NCI-H345 treated with DMSO at 0.1 percent for 48 hours (cell line): ENCODE data around the gene ZNF618.

Experiments used
- DNase-seq: peaks from one replicate; lab custom pipeline; 2025; ENCODE audit not compliant: unreplicated experiment; lab: John Stamatoyannopoulos, UW

ZNF618 gene

GRCh38 chr9:113932906-113933584 is 56.9 kb downstream of the ZNF618 start:
- no peak for DNase-seq

GRCh38 chr9:113933671-113934070 is 57.6 kb downstream of the ZNF618 start:
- DNase-seq: no peak

DNA sequence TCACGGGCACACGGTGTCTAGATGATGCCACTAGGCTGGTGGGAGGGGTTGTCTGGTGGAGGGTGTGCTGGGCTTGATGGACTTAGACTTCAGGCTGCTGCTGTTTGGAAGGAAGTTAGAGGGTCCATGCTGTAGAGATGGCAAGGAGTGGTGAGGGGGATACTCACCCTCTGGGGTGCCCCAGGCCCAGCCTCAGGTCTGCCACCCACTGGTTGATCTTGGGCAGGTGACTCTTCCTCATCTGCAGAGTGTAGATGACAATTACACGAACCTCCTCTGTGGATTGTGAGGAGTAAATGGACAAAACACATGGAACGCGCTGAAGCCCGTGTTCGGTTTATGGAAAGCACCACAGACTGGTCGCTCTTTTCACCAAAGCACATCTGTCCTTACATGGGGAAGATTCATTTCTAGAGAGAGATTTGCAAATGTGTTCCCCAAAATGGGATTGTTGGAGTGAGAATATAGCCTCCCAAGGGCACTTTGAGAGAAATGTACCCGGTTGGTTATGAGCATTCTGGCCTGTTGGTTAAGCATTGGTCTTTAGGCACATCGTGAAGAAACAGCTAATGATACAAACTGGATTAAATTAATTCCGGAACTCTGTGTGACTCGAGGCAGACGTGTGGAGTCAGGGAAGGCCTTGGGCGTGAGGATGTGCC is 58.2 kb downstream of the ZNF618 start:
- no peak for DNase-seq

- no peak for DNase-seq
These were observed 58.9 kb downstream of the ZNF618 start for GRCh38 chr9:113934829-113935676.

DNA sequence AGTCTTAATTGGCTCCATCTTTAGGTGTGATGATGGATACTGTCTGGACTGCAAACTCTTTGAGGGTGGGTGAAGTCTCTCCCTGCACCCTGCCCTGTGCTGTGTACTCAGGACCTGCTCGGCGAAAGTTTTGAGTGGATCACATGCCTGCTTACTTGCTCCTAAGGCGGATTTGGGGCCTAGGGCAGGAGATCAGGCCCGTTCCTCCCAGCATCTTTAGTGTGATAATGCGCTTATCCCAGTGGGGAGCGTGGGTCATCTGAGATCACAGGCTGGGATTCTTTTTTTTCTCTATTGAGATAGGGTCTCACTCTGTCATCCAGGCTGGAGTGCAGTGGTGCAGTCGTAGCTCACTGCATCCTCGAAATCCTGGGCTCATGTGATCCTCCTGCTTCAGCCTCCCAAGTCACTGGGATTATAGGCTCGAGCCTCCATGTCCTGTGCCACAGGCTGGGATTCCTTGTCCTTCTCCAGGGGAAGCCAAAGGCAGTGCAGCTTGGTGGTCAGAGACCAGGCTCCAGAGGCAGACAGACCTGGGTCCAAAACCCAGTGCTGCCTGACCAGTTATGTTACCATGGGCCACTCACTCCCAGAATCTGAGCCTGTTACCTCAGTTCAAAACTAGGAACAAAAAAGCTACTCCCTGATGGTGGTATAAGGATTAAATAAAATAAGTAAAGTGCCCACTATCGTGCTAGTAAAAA is 59.7 kb downstream of the ZNF618 start:
- no peak for DNase-seq

GRCh38 chr9:113940077-113940476 is 64.0 kb downstream of the ZNF618 start:
- no peak for DNase-seq

GRCh38 chr9:113941056-113941455 is 64.9 kb downstream of the ZNF618 start:
- DNase-seq: no peak

DNA sequence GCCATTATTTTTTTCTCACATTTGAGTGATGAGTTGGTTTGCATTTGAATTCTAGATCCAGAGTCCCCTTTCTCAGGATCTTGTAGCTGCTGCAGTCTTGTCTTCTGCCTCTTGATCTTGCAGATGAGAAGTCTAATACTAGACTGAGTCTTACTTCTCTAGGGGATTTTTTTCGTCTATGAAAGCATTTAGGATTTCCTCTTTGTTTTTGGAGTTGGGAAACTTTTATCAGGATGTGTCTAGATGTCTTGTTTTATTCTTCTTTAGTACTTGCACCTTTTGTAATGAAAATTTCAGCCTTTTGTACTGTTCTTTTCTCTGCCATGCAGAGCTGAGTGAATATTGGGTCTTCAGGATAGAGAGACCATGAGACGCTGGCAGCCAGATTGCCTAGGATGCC is 65.4 kb downstream of the ZNF618 start:
- DNase-seq: no peak

DNA sequence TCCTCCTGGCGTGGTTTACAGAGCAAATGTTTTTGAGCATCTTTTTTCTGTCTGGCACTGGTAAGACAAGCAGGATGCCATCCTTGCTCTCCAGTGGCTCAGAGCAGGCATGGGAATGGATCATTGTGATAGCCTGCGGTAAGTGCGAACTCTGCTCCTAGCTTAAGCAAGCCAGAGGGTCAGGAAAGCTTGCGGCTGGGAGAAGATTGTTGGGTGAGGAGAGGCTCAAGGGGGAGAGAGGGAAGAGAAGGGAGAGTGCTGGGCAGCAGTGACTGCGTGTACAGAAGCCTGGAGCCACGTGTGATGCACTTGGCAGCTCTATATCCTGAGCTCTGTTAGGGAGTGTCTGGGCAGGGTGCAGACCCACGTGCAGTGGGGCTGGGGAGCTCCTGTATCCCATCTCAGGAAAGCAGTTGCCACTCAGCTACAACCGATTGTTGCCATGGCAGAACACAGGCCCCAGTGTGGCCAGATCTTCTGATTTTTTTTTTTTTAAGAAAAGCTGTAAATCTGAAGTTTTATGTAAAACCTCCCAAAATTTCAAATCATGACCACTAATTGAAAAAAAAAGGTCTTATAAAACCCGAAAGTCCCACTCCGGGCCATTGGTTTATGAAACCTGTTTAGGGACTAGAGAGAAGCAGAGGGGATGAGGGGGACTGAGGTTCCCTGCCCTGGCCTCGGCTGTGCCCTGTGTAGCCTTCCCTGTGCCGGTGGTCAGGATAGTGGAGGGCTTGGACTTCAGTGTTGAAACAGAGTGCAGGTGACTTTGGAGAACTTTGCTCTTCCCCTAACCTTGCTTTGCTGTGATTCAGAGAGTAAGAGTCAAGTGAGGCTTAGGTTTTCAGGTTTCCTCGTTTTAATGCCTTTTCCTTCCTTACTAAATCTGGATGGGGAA is 67.3 kb downstream of the ZNF618 start:
- DNase-seq: no peak

DNA sequence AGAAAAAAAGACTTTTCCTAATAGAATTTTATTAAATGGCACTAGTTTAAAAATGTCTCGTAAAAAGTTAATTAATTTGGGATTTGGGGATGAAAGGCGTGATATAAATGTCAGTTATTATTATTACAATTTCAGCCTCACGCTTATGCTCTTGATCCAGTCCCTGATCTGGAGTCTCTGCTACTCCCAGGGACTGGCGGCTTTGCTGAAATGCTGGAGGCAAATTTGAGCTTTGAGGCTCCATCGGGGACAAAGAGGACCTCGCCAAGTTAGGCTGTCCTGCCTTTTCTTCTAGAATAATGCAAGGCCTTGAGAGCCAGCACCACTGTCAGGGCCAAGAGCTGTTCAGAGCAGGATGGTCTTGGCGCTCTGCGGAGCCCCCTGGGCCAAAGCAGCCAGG is 69.7 kb downstream of the ZNF618 start:
- DNase-seq: no peak

- DNase-seq: no peak
These were observed 70.5 kb downstream of the ZNF618 start for GRCh38 chr9:113946496-113947115.

DNA sequence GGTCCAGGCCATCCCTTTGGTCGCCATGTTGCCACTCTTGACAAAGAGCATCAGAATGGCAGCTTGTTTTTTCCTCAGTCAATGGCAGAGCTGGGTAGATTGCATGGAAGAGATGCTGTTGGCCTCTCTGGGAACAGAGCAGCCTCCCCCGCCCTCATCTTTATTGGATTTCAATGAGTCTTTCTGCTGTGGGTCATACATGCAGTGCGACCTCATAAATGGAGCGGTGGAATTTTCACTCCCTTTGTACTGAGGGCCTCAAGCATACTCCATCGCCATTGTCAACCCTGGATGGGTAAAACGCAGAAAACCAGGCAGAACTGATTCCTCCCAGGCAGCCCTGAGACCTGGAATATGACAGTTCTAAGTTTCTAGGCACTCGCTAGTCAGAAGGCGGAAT is 71.8 kb downstream of the ZNF618 start:
- no peak for DNase-seq

DNA sequence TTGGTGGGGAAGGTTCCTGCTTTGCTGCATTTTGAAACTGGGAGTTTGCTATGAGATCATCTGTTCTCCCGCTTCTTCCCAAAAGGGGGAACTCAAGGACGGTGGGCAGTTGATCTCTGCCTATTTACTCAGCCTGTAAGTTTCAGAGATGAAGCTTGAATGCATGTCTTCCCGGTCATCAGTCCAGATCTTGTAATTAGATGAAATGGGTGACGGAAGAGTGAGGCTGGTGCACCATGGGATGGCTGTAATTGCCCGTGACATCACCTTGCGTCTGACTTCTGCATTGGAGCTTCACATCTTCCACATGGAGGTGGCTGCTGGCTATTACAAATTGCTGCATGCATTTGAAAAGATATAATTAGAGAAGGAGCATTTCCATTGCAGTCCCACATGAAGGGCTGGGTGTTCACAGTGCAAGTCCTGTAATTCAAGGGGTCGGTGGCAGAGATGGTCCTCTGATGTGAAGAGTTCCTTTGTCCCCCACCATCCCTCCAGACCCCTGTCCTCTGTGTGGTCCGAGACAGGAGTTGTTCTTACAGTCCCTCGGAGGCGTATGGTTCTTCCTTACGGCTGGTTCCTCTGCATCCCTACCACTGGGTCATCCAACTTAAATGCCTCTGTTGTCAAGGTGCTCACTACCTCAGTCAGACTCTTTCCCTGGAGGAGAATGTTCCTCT is 72.9 kb downstream of the ZNF618 start:
- DNase-seq: no peak

DNA sequence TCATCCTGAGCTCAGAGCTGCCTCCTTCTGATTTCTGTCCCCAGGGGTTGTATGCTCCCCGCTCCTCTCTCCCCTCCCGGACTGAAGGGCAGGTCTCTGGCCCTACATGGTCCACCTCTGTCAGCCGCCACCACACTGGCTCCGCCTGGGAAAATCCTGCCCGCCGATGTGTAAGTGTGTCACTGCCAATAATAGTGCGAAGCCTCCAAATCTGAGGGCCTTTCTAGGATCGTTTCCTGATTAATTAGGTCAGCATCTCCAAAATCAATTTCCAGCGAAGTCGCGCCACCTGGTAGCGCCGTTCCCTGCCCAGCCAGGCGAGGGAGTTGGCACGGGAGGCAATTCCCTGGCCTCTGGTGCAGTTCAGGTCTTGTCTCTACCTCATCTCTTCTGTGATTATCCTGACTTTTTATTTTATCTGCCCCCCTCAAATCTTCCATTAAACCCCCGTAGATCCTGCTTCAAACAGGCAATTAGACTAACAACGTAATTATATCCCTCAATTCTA is 73.5 kb downstream of the ZNF618 start:
- DNase-seq: no peak

- no peak for DNase-seq
These were observed 74.3 kb downstream of the ZNF618 start for GRCh38 chr9:113950195-113951031.

DNA sequence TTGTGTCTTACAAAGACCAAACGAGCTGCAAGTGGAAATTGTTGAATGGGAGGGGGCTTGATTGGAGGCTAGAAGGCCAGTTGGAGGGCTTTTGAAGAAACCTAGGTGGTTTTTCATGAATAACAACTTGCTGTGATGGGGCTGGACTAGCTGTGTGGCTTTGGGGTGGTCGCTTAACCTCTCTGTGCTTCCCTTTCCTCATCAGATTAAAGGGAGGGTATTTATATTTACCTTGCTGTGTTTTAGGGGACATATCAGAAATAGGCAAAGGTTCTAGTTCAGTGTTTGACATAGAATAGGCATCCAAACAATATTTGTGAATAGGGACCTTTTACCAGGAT is 74.9 kb downstream of the ZNF618 start:
- no peak for DNase-seq

DNA sequence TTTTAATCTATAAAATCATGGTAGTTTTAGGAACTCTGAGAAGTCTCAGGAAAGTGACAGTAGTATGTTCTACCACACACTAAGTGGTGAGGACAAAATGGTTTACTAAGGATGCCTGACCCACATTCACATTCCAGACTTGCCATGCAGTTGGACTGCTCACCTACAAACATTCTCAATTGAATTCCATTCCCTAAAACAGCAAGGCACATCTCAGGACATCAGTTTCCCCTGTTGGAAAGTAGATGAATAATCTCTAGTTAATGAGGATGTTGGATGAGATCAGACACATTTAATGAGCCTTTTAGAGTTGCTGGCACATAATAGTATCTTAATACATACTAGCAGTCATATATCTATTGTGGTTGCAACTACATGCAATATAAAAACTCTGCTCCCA is 76.6 kb downstream of the ZNF618 start:
- no peak for DNase-seq

DNA sequence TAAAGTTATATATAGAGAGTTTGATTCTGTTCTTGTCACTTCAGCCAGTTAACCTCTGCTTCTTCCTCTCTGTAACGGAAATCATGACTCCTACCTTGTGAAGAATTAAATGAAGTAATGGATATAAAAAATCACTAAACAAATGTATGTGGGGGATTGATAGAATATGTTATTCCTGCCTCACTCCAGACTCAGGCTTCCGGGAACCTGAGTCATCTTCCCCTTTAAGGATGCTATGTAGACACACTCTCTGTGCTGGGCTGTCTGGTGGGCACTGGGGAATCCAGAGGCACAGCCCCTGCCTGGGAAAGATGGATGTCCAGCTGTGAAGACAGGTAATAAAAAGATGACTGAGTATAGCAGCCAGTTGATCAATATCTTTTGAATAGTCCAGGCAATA is 77.4 kb downstream of the ZNF618 start:
- no peak for DNase-seq
